IMR-90 (cell line): ENCODE results near the gene TRIM47. TPM values are rescaled to one million over a fixed set of nuclear protein-coding genes. Genes with fewer than 3 reads are reported as not detected.

Source experiments
- ATAC-seq: fragments of 200-7000 bp; cut with Tn5 transposase; 2 replicates; pipeline ENCODE4 v1.9.1; 2020; ENCODE audit warnings: low read depth, mild to moderate bottlenecking, moderate library complexity
- BruUV-seq: library from RNA; stranded (reverse); fragments of 400-500 nt; replicated peaks from 2 replicates; lab custom pipeline; 2021; lab: Mats Ljungman, UMichigan
- CTCF ChIA-PET: fragments of 300-600 bp; formaldehyde crosslinking; extraction: SDS; loops from one replicate; lab custom pipeline; 2021; ENCODE audit warnings: antibody characterized with exemption; lab: Yijun Ruan, JAX
- POLR2A ChIA-PET: fragments of 300-600 bp; sonication (Branson Sonifier 250); formaldehyde crosslinking; loops from one replicate; lab custom pipeline; 2022; ENCODE audit warnings: antibody characterized with exemption; ENCODE audit not compliant: unreplicated experiment; lab: Charles Lee
- DNase-seq: peaks from one replicate; pipeline ENCODE4 v3.0.0; 2013
- H2AFZ ChIP-seq: replicated peaks from 2 replicates; pipeline ENCODE3; 2013; ENCODE audit warnings: low read length, mild to moderate bottlenecking; ENCODE audit not compliant: poor library complexity
- H2AK5ac ChIP-seq: 2 replicates; pipeline ENCODE4 v1.6.1; 2013; ENCODE audit warnings: low read depth, low read length, inconsistent platforms
- H2AK9ac ChIP-seq: replicated peaks from 2 replicates; pipeline ENCODE3; 2013; ENCODE audit warnings: mild to moderate bottlenecking, low read depth, low read length, moderate library complexity; ENCODE audit not compliant: poor library complexity
- H2BK120ac ChIP-seq: 2 replicates; pipeline ENCODE4 v1.6.1; 2013; ENCODE audit warnings: low read depth, low read length, inconsistent platforms
- H2BK15ac ChIP-seq: 3 replicates; pipeline ENCODE4 v1.6.1; 2013; ENCODE audit warnings: low read depth, low read length, inconsistent platforms
- H2BK20ac ChIP-seq: 2 replicates; pipeline ENCODE4 v1.6.1; 2013; ENCODE audit warnings: low read depth, mild to moderate bottlenecking, inconsistent platforms, low read length, moderate library complexity
- H2BK5ac ChIP-seq: 2 replicates; pipeline ENCODE4 v1.6.1; 2013; ENCODE audit warnings: mild to moderate bottlenecking, low read depth, low read length, inconsistent platforms; ENCODE audit not compliant: poor library complexity, severe bottlenecking
- H3K14ac ChIP-seq: replicated peaks from 2 replicates; pipeline ENCODE4 v1.6.1; 2013; ENCODE audit warnings: low read depth, low read length, inconsistent platforms
- H3K18ac ChIP-seq: 2 replicates; pipeline ENCODE4 v1.6.1; 2013; ENCODE audit warnings: low read depth, low read length, control low read depth
- H3K23ac ChIP-seq: 2 replicates; pipeline ENCODE4 v1.6.1; 2013; ENCODE audit warnings: low read depth, low read length, inconsistent platforms
- H3K27ac ChIP-seq: 2 replicates; pipeline ENCODE4 v1.5.1; 2013; ENCODE audit warnings: mild to moderate bottlenecking, control low read depth, low read length; ENCODE audit not compliant: insufficient read depth
- H3K27me3 ChIP-seq: 2 replicates; pipeline ENCODE4 v1.6.1; 2013; ENCODE audit warnings: low read length; ENCODE audit not compliant: control insufficient read depth, insufficient read depth
- H3K36me3 ChIP-seq: 2 replicates; pipeline ENCODE4 v1.6.1; 2013; ENCODE audit warnings: low read length, mixed read lengths; ENCODE audit not compliant: control insufficient read depth, insufficient read depth
- H3K4ac ChIP-seq: 2 replicates; pipeline ENCODE4 v1.6.1; 2013; ENCODE audit warnings: low read depth, low read length, inconsistent platforms
- H3K4me1 ChIP-seq: 2 replicates; pipeline ENCODE4 v1.6.1; 2013; ENCODE audit warnings: low read length, mixed read lengths; ENCODE audit not compliant: control insufficient read depth, insufficient read depth
- H3K4me2 ChIP-seq: 2 replicates; pipeline ENCODE4 v1.6.1; 2013; ENCODE audit warnings: low read depth, mild to moderate bottlenecking, control low read depth, low read length, moderate library complexity
- H3K4me3 ChIP-seq: 2 replicates; pipeline ENCODE4 v1.5.1; 2013; ENCODE audit warnings: low read depth, mild to moderate bottlenecking, control low read depth, low read length, moderate library complexity; ENCODE audit not compliant: insufficient read depth
- H3K56ac ChIP-seq: 2 replicates; pipeline ENCODE4 v1.6.1; 2013; ENCODE audit warnings: low read length, inconsistent platforms; ENCODE audit not compliant: insufficient read depth; ENCODE audit errors: extremely low read depth
- H3K79me1 ChIP-seq, 2 experiments: 2 replicates each; pipeline ENCODE4 v1.6.1; 2013; ENCODE audit warnings: low read length in 2 of 2, inconsistent platforms in 1 of 2, low read depth in 1 of 2
- H3K9ac ChIP-seq: 2 replicates; pipeline ENCODE4 v1.6.1; 2013; ENCODE audit warnings: low read depth, low read length, control low read depth
- H3K9me1 ChIP-seq: 2 replicates; pipeline ENCODE4 v1.6.1; 2013; ENCODE audit warnings: low read length, inconsistent platforms; ENCODE audit not compliant: insufficient read depth
- H3K9me3 ChIP-seq: 2 replicates; pipeline ENCODE4 v1.6.1; 2013; ENCODE audit warnings: low read length; ENCODE audit not compliant: control insufficient read depth, insufficient read depth
- H4K20me1 ChIP-seq: 2 replicates; pipeline ENCODE4 v1.6.1; 2013; ENCODE audit warnings: low read length, inconsistent platforms; ENCODE audit not compliant: insufficient read depth
- H4K5ac ChIP-seq: 2 replicates; pipeline ENCODE4 v1.6.1; 2013; ENCODE audit warnings: mild to moderate bottlenecking, low read depth, low read length, control low read depth
- H4K8ac ChIP-seq, 2 experiments: 2 replicates each; pipeline ENCODE4 v1.6.1; 2013; ENCODE audit warnings: low read depth in 2 of 2, low read length in 2 of 2, control low read depth in 1 of 2, inconsistent platforms in 1 of 2
- H4K91ac ChIP-seq: 2 replicates; pipeline ENCODE4 v1.6.1; 2013; ENCODE audit warnings: low read depth, low read length, inconsistent platforms; ENCODE audit not compliant: insufficient read depth
- CEBPB ChIP-seq: IDR thresholded peaks from 2 replicates; pipeline ENCODE4 v1.6.1; 2012; ENCODE audit warnings: low read depth, low read length, improper control_type of control experiment
- WGBS, 2 experiments: methylation state at CpG; one replicate each; pipeline versions ENCODE4 v1.1.5 to v1.1.7; 2013; ENCODE audit warnings: missing lambda C conversion rate in 2 of 2; ENCODE audit not compliant: insufficient read length in 1 of 2; ENCODE audit errors: extremely low coverage in 2 of 2; 5-methylcytosine and 5-hydroxymethylcytosine counted together
- dilution Hi-C: fragments of 300-500 bp; cut with HindIII; formaldehyde crosslinking; loops from one replicate; pipeline ENCODE4 v1.14.3; 2018; ENCODE audit warnings: low sequenced_read_pairs; ENCODE audit not compliant: unreplicated experiment
- in situ Hi-C: fragments of 300-500 bp; cut with MboI; formaldehyde crosslinking; loops from 3 replicates; pipeline ENCODE4 v1.14.3; 2019; ENCODE audit warnings: low sequenced_read_pairs, inconsistent platforms, mixed read lengths
- intact Hi-C: fragments of 100-400 bp; cut with micrococcal nuclease; formaldehyde crosslinking; loops from 2 replicates; pipeline ENCODE4 v1.10.0; 2022
- polyA plus RNA-seq, 3 experiments: library from polyadenylated mRNA; depleted of rRNA; stranded (reverse); fragments of >200 nt; gene quantifications; 2 replicates each; pipeline ENCODE4 v1.2.3, GENCODE V29; 2012; ENCODE audit warnings: low replicate concordance in 1 of 3
- total RNA-seq: library from RNA; depleted of rRNA; stranded (reverse); fragments of >200 nt; gene quantifications from 2 replicates; pipeline ENCODE4 v1.2.3, GENCODE V29; 2012
- TF ChIP-seq, protein P1 (sequence below): conservative IDR thresholded peaks from 2 replicates; pipeline ENCODE4 v1.5.1; 2012; ENCODE audit warnings: mild to moderate bottlenecking, low read depth, low read length, improper control_type of control experiment

The TRIM47 gene
- total and polyA plus RNA-seq, 2 of the 4 experiments (the other 2 are of a cell fraction), result 1.4 to 7.5 TPM

DNA sequence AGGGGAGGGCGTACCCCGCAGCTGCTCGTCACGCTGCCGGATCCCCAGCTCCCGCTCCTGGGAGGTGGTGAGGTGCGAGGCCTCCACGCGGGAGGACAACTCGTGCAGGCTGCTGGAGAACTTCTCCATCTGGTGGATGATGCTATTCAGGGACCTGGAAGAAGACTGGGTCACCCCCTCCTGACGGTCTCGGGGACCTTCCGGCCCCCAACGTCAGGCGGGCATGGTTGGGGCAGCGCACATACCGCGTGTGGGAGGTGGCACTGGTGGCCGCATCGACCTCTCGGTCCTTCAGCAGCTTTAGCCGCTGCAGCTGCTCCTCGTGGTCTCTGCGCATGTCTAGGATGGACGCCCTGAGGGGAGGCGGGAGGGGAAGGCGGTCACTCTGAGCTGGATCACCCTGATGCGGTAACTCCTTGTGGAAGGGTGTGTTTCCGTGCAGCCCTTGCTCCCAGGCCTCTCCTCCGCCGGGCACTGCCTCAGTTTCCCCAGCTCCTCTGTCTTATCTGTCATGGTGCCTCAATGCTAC lies 39.6 kb upstream of the TRIM47 start:
- Histone ChIP-seq H3K27me3 (no peaks in the 10 kb centered on the region), H2BK120ac (no peak overlapping the region), H3K9me3 (no peaks in the 10 kb centered on the region), H3K18ac (no peak overlapping the region), H3K9me1 (no peaks in the 10 kb centered on the region; the same call in 1 of the 2 replicates), H4K20me1 (no peaks in the 10 kb centered on the region; the same call in 1 of the 2 replicates), H4K8ac (no peak overlapping the region), H2AFZ (no peak overlapping the region), H3K9ac (no peak overlapping the region), H2BK20ac (no peak overlapping the region), H4K91ac (no peak overlapping the region), H3K4me3 (no peak overlapping the region), H2AK9ac (no peak overlapping the region), H2BK15ac (no peak overlapping the region), H3K23ac (no peak overlapping the region), H3K79me1 (no peaks in the 10 kb centered on the region), H3K4me2 (no peak overlapping the region), H3K4me1 (no peaks in the 10 kb centered on the region), H2AK5ac (no peak overlapping the region), H3K56ac (no peak overlapping the region), H4K5ac (no peak overlapping the region), H2BK5ac (no peak overlapping the region), H3K36me3 (peaks cover 11% of the 10 kb centered on the region), H3K14ac (no peak overlapping the region), H3K4ac (no peak overlapping the region), H3K27ac (no peak overlapping the region)
- DNase-seq (no peak), ATAC-seq (no peak)
- dilution Hi-C loops, result no loop called here
- ChIA-PET CTCF (no interaction called here), POLR2A (no interaction called here)
- intact Hi-C loops, result no loop called here
- no TSS peak for BruUV-seq
- in situ Hi-C loops, result no loop called here
- no peak for TF ChIP-seq CEBPB
- TF ChIP-seq, protein P1, sequence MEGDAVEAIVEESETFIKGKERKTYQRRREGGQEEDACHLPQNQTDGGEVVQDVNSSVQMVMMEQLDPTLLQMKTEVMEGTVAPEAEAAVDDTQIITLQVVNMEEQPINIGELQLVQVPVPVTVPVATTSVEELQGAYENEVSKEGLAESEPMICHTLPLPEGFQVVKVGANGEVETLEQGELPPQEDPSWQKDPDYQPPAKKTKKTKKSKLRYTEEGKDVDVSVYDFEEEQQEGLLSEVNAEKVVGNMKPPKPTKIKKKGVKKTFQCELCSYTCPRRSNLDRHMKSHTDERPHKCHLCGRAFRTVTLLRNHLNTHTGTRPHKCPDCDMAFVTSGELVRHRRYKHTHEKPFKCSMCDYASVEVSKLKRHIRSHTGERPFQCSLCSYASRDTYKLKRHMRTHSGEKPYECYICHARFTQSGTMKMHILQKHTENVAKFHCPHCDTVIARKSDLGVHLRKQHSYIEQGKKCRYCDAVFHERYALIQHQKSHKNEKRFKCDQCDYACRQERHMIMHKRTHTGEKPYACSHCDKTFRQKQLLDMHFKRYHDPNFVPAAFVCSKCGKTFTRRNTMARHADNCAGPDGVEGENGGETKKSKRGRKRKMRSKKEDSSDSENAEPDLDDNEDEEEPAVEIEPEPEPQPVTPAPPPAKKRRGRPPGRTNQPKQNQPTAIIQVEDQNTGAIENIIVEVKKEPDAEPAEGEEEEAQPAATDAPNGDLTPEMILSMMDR, result no peak
- WGBS, 2 experiments, result 98% methylated on average over 9 of the region's 31 CpGs; no CpG with 5 or more reads in 1 of the 2 experiments
